SK-N-MC (cell line): Measurements from ENCODE around the gene SLC39A12.

Source experiments
- DNase-seq: peaks from one replicate; pipeline ENCODE4 v3.0.0-alpha.2; 2011; ENCODE audit warnings: low read depth, low spot score
- H3K27ac ChIP-seq: fragments of 200-600 bp; sonication (generic); 2 replicates; pipeline ENCODE4 v1.5.1; 2016; ENCODE audit warnings: mixed run types
- H3K36me3 ChIP-seq: fragments of 200-600 bp; sonication (generic); 2 replicates; pipeline ENCODE4 v1.6.1; 2017; ENCODE audit warnings: antibody characterized with exemption, low read length, mixed read lengths; ENCODE audit not compliant: insufficient read depth
- H3K4me3 ChIP-seq: fragments of 200-600 bp; sonication (generic); 2 replicates; pipeline ENCODE4 v1.5.1; 2016
- H3K9ac ChIP-seq: fragments of 200-600 bp; sonication (generic); 2 replicates; pipeline ENCODE4 v1.8.0; 2017; ENCODE audit warnings: mixed run types, mixed read lengths; ENCODE audit not compliant: insufficient read length
- H3K9me3 ChIP-seq: fragments of 200-600 bp; sonication (generic); 2 replicates; pipeline ENCODE4 v1.6.1; 2017; ENCODE audit warnings: low read depth, mild to moderate bottlenecking, antibody characterized with exemption, low read length, moderate library complexity, mixed read lengths
- EZH2 ChIP-seq: fragments of 200-600 bp; sonication (generic); IDR thresholded peaks from one replicate; pipeline ENCODE4 v1.6.1; 2017; ENCODE audit warnings: antibody characterized with exemption
- FOXP2 ChIP-seq: optimal IDR thresholded peaks from 2 replicates; pipeline ENCODE3; 2011; ENCODE audit warnings: mild to moderate bottlenecking, moderate library complexity; ENCODE audit not compliant: insufficient read depth; ENCODE audit errors: extremely low read length, control extremely low read depth
- POLR2AphosphoS5 ChIP-seq: IDR thresholded peaks from 2 replicates; pipeline ENCODE4 v1.6.1; 2012; ENCODE audit warnings: mild to moderate bottlenecking, low read depth, low read length, borderline replicate concordance

SLC39A12 gene

DNA sequence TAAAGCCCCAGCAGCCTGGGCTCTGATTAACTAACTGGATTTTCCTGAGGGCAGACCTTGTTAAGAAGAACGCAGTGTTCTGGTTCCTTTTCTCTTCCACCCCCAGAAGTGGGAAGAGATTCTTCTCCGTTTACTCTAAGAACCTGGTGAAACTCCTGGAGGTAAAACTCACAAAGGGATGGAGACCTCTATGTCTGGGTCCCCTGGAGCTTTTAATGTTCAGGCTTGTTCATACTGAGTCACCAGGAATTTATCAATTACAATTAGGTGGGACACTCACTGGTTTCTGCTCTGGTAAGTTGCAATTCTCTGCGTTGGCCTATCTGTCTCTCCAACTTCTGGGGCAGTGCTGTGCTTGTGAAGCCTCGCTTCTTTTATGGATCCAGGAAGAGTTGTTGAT lies 115.2 kb downstream of the SLC39A12 start:
- no peak overlapping the region for H3K27ac ChIP-seq
- DNase-seq, result no peak
- no peaks in the 10 kb centered on the region for H3K9me3 ChIP-seq
- H3K36me3 ChIP-seq, result no peaks in the 10 kb centered on the region
- H3K9ac ChIP-seq, result no peak overlapping the region
- no peak overlapping the region for H3K4me3 ChIP-seq
- TF ChIP-seq FOXP2 (no peak), POLR2AphosphoS5 (no peak), EZH2 (no peak)

- DNase-seq, result peak; percentile 37
- Histone ChIP-seq H3K4me3 (peak overlapping the region; percentile 49), H3K9ac (no peak overlapping the region), H3K36me3 (no peaks in the 10 kb centered on the region), H3K9me3 (no peaks in the 10 kb centered on the region), H3K27ac (peak overlapping the region; percentile 36; the same call in 1 of the 2 replicates)
- no peak for TF ChIP-seq FOXP2
- TF ChIP-seq POLR2AphosphoS5, result no peak
- no peak for TF ChIP-seq EZH2
Observed at GRCh38 chr10:18068401-18068800, 116.7 kb downstream of the SLC39A12 start.

DNA sequence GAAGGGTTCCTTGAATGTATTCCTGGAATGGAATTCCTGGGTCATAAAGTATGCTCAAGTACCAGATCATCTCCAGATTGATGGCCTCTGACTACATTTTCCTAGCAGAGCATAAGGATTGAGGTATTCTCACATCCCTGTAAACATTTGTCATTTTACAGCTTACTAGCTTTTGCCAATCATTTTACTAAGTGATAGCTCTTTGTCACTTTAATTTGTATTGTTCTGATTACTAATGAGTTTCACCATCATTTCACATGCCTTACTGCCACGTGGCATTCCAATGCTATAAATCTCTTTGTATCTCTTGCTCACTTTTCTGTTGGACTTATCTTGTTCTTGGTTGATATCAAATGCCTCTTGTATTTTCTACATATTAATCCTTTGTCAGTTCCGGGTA lies 119.9 kb downstream of the SLC39A12 start:
- Histone ChIP-seq H3K36me3 (no peaks in the 10 kb centered on the region), H3K9me3 (no peaks in the 10 kb centered on the region), H3K4me3 (no peak overlapping the region), H3K27ac (no peak overlapping the region), H3K9ac (no peak overlapping the region)
- no peak for DNase-seq
- no peak for TF ChIP-seq FOXP2
- no peak for TF ChIP-seq EZH2
- TF ChIP-seq POLR2AphosphoS5, result no peak

GRCh38 chr10:18073314-18073713 lies 121.6 kb downstream of the SLC39A12 start:
- H3K27ac ChIP-seq, result no peak overlapping the region
- H3K9me3 ChIP-seq, result no peaks in the 10 kb centered on the region
- H3K9ac ChIP-seq, result no peak overlapping the region
- H3K36me3 ChIP-seq, result no peaks in the 10 kb centered on the region
- no peak overlapping the region for H3K4me3 ChIP-seq
- TF ChIP-seq FOXP2 (no peak), EZH2 (no peak), POLR2AphosphoS5 (no peak)
- no peak for DNase-seq

DNA sequence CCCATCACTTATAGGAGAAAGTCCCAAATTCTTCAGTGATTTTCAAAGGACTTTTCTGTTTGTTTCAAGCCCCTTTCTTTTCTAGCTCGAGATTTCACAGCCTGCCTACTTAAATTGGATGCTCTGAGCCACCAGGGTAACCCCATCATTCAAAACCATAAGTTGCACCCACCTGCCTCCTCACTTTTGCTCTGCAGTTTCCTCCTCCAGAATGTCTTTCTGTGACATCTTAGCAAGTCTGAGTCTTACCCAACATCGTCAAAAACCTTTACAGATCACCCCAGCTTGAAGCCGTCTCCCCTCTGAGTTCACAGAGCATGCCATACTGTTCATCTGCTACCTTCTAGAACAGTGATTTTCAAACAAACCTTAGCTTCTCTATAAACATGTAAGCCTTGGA lies 124.2 kb downstream of the SLC39A12 start:
- no peak for DNase-seq
- Histone ChIP-seq H3K27ac (no peak overlapping the region), H3K9me3 (no peaks in the 10 kb centered on the region), H3K9ac (no peak overlapping the region), H3K36me3 (no peaks in the 10 kb centered on the region), H3K4me3 (no peak overlapping the region)
- TF ChIP-seq FOXP2 (no peak), POLR2AphosphoS5 (no peak), EZH2 (no peak)

- TF ChIP-seq FOXP2 (no peak), EZH2 (no peak), POLR2AphosphoS5 (no peak)
- Histone ChIP-seq H3K9ac (no peak overlapping the region), H3K27ac (no peak overlapping the region), H3K36me3 (no peaks in the 10 kb centered on the region), H3K9me3 (no peaks in the 10 kb centered on the region), H3K4me3 (no peak overlapping the region)
- no peak for DNase-seq
Observed at GRCh38 chr10:18079665-18080295, 128.1 kb downstream of the SLC39A12 start.

DNA sequence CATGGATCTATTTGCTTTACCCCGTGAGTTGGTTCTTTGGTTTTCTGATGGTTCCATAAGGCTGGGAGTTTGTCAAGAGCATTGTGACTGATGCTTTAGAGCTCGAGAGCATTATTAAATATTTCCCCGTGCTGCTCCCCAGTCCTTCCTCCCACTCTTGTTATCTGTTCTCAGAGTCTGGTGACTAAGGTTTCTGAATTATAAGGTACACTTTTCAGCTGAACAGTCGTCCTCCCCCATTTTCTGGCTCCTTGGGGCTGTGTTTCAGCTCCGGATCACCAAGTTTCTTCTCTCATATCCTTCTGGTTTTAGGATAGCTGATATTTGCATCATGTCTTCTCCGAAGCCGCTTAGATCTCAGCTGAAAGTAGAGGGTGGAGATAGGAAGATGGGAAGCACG lies 130.7 kb downstream of the SLC39A12 start:
- Histone ChIP-seq H3K27ac (no peak overlapping the region), H3K9ac (no peak overlapping the region), H3K36me3 (no peaks in the 10 kb centered on the region), H3K4me3 (no peak overlapping the region), H3K9me3 (no peaks in the 10 kb centered on the region)
- DNase-seq, result no peak
- no peak for TF ChIP-seq POLR2AphosphoS5

GRCh38 chr10:18085855-18086254 lies 134.1 kb downstream of the SLC39A12 start:
- DNase-seq, result no peak
- TF ChIP-seq EZH2, result no peak
- TF ChIP-seq POLR2AphosphoS5, result no peak
- TF ChIP-seq FOXP2, result no peak
- H3K9me3 ChIP-seq, result no peaks in the 10 kb centered on the region

DNA sequence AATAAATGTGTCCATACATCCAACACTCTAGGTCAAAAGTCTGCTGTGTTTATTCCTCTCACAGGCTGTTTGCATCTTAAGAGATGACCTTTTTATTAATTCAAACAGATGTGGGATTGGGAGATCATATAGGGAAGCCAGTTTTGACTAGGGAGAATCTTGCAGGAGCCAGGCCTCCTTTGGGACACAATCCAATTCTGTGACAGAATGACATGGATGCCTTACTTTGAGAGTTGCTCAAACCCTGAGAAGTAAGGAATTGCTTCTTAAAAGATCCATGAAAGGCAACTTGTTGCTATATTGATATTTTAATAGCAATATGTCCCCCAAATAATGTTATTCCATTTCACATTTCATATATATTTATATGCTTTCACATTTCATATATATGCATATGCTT lies 135.0 kb downstream of the SLC39A12 start:
- DNase-seq, result no peak
- no peak for TF ChIP-seq POLR2AphosphoS5
- TF ChIP-seq FOXP2, result no peak
- no peak for TF ChIP-seq EZH2
- H3K9me3 ChIP-seq, result no peaks in the 10 kb centered on the region
- no peaks in the 10 kb centered on the region for H3K36me3 ChIP-seq
- no peak overlapping the region for H3K4me3 ChIP-seq
- no peak overlapping the region for H3K27ac ChIP-seq
- no peak overlapping the region for H3K9ac ChIP-seq

More at GRCh38 chr10:18085855-18086254, 134.1 kb downstream of the SLC39A12 start:
- Histone ChIP-seq H3K9ac (no peak overlapping the region), H3K4me3 (no peak overlapping the region), H3K36me3 (no peaks in the 10 kb centered on the region), H3K27ac (no peak overlapping the region)
